HFF-Myc (cell line): ENCODE data around the gene SLC11A2.

Experiments
- DNase-seq: peaks from one replicate; pipeline ENCODE4 v3.0.0-alpha.2; 2011; ENCODE audit warnings: low read depth; ENCODE audit errors: extremely low read depth
- H3K4me3 ChIP-seq: replicated peaks from 2 replicates; pipeline ENCODE4 v1.5.1; 2011; ENCODE audit warnings: low read depth, mild to moderate bottlenecking, control low read depth, low read length
- CTCF ChIP-seq: IDR thresholded peaks from 2 replicates; pipeline ENCODE4 v1.5.1; 2012; ENCODE audit warnings: mild to moderate bottlenecking, low read depth, low read length, control low read depth; ENCODE audit errors: missing control alignments

SLC11A2 gene

DNA sequence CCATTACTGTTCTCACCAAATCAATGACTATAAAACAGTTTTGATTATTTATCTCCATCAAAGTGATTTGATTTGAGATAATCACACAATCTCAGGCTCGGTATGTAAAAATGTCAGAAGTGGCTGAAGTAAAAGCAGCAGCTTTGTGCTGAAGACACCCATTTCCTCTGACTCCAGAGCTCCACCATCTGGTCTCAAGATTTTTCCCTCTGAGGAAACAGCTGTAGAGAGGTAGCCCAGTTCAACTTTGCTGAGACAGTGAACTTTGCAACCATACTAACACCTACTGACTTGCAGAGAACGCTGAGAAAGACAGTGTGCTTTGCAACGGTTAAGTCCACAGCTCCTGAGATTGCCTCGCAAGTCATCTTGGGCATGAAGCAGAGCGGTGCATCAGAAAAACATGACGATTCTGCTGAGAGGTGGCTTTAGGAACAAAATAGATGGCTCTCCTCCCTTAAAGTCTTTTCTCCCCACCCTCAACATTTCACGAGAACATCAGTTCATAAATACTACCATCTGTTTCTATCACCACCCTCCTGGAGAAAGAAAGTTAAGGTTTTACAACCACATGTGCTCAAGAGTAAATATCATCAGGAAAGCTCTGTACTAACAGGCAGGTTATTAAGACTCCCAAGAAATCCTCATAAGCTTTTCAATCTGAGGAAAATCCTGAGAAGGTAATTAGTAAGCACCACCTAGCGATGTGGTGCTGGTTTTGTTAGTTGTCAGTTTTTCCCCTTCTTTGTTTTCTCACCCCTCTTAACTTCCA is 39.0 kb downstream of the SLC11A2 start:
- peak; percentile 52 for TF ChIP-seq CTCF
- peak; percentile 73 for DNase-seq
- no peak overlapping the region for H3K4me3 ChIP-seq

DNA sequence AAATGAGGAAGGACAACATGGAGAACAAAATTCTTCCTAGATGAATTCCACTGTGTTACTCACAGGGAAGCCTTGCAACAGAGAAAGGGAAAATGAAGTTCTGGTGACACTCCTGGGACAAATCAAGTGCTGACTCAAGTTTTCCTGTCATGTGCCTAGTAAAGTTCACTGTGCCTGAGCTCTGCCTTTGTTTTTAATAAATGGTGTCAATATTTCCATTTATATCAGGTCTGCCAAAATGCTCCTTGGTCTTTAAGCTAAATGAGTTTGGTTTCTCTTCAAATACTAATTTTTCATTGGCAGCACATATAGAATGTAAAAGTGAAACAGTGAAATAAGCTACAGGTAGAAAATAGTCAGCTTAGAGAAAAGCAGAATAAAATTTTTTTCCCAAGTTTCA is 40.9 kb downstream of the SLC11A2 start:
- no peak overlapping the region for H3K4me3 ChIP-seq
- no peak for TF ChIP-seq CTCF

GRCh38 chr12:50984586-50985298 is 41.4 kb downstream of the SLC11A2 start:
- TF ChIP-seq CTCF = no peak
- H3K4me3 ChIP-seq = no peak overlapping the region
- no peak for DNase-seq

More for the DNA sequence above, 40.9 kb downstream of the SLC11A2 start:
- no peak for DNase-seq

DNA sequence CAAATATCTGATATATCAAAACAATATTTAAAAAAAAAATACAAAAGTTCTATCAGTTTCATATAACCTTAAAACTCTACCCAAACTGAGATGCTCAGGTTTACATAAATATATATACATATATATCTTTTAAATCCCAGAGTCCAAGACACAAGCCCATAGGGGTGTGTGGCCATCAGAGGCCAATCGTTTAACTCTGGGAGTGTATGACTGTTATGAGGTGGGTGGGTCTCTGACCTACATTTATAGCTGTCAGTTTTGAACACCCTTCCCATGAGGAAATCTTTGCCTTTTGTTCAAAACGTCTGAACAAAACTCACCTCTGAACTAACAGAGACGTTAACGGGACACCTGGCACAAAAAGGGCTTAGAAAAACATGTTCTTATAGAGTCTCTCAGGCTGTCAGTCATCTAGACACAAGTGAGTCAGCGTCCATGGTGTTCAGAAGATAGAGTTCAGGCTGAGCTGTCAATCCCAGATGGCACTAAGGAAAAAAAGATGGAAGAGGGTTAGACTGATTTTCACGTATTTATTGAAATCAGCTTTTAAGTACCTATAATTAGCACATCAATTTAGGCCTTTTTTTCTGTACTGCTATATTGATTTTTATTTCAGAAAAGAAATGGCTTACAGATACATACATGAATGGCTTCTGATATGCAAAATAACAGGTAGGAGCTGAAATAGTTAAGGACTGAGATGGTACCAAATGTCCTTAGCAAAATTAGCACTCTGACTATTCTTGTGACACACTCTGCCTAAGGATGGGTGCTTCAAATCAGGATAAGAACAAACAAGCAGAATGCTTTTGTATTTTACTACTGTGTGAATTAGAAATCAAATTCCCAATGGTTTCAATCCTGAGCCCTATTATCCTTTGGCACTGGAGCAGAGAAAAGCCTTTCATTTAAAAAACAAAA is 44.6 kb downstream of the SLC11A2 start:
- H3K4me3 ChIP-seq = no peak overlapping the region
- TF ChIP-seq CTCF = no peak
- no peak for DNase-seq

DNA sequence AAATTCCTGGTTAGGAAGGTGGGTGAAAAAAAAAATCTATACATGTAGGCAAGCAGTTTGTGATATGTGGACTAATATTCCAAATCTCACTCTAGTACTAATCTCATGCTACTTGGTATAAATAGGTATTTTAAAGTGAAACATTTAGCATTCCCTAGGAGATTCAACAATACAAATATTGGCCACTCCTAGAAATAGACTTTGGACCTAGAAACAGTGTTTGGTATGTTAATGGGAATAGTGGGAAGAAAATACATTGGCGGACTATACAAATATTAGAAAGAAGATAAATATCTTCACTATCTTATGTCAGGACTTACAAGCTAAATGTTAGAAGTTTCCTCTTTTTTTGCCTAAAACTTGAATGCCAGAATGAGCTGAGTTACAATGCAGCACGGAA is 45.6 kb downstream of the SLC11A2 start:
- H3K4me3 ChIP-seq = no peak overlapping the region
- TF ChIP-seq CTCF = no peak
- no peak for DNase-seq

DNA sequence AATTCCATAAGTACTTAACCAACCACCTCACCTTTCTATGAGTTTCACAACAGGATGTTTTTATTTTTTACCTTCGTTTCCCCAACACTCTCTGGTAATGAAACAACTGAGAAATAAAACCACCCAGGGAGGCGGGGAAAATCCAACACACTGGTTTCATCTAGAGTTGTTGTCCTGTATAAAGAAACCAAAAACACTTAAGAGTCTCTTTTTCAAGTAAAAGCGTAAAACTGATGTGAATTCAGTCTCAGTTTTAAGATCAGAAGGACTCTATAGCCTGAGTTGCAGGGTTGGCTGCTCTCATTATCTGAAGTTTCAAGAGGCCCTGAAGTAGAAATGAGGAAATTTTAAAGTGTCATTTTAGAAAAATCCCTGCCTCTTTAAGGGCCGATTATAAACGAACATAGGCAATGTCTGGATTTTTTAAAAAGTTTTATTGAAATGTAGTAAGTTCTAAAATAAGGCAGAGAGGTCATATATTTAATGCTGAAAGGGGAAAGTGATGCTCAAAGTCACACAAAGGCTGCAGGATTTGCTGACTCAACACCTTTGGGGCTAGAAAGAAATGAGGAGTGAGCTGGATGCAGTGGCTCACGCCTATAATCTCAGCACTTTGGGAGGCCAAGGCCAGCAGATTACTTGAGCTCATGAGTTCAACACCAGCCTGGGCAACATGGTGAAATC is 46.7 kb downstream of the SLC11A2 start:
- TF ChIP-seq CTCF = no peak
- DNase-seq = no peak

More for the DNA sequence above, 46.7 kb downstream of the SLC11A2 start:
- no peak overlapping the region for H3K4me3 ChIP-seq
